ENCODE results near the gene ZNF423. TPM values are rescaled to one million over a fixed set of nuclear protein-coding genes. Genes with fewer than 3 reads are reported as not detected.

Gene ZNF423
- total RNA-seq, 1 donor from 2014 or later = 10.7 TPM

DNA sequence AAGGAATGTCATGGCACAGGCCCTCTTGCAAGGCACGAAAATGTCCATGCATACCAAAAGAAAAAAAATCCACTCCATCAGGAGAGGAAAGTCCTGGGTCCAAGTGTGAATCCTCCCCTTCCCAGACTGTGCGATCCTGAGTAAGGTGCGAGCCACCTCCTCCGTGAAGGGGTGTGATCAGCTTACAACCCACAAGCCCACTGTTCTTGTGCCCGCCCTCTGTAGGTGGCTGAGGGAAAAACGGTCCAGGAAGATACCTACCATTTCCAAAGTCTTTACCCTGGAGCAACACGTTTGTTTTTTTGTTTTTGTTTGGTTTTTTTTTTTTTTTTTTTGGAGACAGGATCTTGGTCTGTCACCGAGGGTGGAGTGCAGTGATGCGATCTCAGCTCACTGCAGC lies 116.5 kb downstream of the ZNF423 start:
- DNase-seq (no peak), ATAC-seq (no peak)
- H3K27ac ChIP-seq = no peak overlapping the region
- TF ChIP-seq CTCF (IDR thresholded peaks at IDR 0.05) = no peak
- intact Hi-C loops (cut with DNase I) = no loop called here
- no peaks in the 10 kb centered on the region for H3K4me1 ChIP-seq
- no peaks in the 10 kb centered on the region for H3K27me3 ChIP-seq (ENCODE audit: low read depth)
- H3K36me3 ChIP-seq = no peaks in the 10 kb centered on the region
- no peaks in the 10 kb centered on the region for H3K9me3 ChIP-seq
- no peak overlapping the region for H3K4me3 ChIP-seq

GRCh38 chr16:49738832-49739231 lies 117.1 kb downstream of the ZNF423 start:
- no peaks in the 10 kb centered on the region for H3K9me3 ChIP-seq
- TF ChIP-seq CTCF (IDR thresholded peaks at IDR 0.05) = no peak
- H3K4me3 ChIP-seq = no peak overlapping the region
- no peak overlapping the region for H3K27ac ChIP-seq
- no peaks in the 10 kb centered on the region for H3K36me3 ChIP-seq
- ATAC-seq (no peak), DNase-seq (no peak)
- no peaks in the 10 kb centered on the region for H3K27me3 ChIP-seq (ENCODE audit: low read depth)
- H3K4me1 ChIP-seq = no peaks in the 10 kb centered on the region
- intact Hi-C loops (cut with DNase I) = no loop called here

GRCh38 chr16:49738001-49738400 lies 117.9 kb downstream of the ZNF423 start:
- Histone ChIP-seq H3K9me3 (no peaks in the 10 kb centered on the region), H3K36me3 (no peaks in the 10 kb centered on the region), H3K4me3 (no peak overlapping the region), H3K27ac (no peak overlapping the region), H3K4me1 (no peaks in the 10 kb centered on the region), H3K27me3 (ENCODE audit: low read depth) (no peaks in the 10 kb centered on the region)
- ATAC-seq (no peak), DNase-seq (no peak)
- TF ChIP-seq CTCF (IDR thresholded peaks at IDR 0.05) = no peak
- intact Hi-C loops (cut with DNase I) = no loop called here

GRCh38 chr16:49737541-49737940 lies 118.4 kb downstream of the ZNF423 start:
- no peaks in the 10 kb centered on the region for H3K27me3 ChIP-seq (ENCODE audit: low read depth)
- no peak overlapping the region for H3K27ac ChIP-seq
- H3K4me1 ChIP-seq = no peaks in the 10 kb centered on the region
- no peaks in the 10 kb centered on the region for H3K9me3 ChIP-seq
- ATAC-seq (no peak), DNase-seq (no peak)
- no peak overlapping the region for H3K4me3 ChIP-seq
- TF ChIP-seq CTCF (IDR thresholded peaks at IDR 0.05) = no peak
- no peaks in the 10 kb centered on the region for H3K36me3 ChIP-seq
- intact Hi-C loops (cut with DNase I) = no loop called here

DNA sequence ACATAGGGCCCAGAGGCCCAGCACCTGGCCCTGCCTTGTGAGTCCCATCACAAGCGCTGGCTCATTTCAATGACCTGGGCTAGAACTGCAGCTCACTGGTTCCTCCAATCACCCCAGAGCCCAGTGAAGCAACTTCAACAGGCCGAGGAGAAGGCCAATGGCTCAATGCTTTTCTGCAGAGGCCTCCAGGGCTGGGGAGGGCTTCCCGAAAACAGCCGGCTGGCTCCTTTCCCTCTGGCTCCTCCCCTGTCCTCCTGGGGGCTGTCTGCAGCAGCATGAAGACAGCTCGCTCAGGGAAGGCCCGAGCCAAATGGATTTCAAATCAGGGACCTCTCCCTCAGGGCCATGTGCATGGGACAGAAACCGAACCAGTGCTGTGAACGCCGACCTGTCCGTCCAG lies 121.6 kb downstream of the ZNF423 start:
- Histone ChIP-seq H3K27me3 (ENCODE audit: low read depth) (no peaks in the 10 kb centered on the region), H3K27ac (no peak overlapping the region), H3K4me1 (no peaks in the 10 kb centered on the region), H3K9me3 (peaks cover 5% of the 10 kb centered on the region), H3K4me3 (no peak overlapping the region), H3K36me3 (no peaks in the 10 kb centered on the region)
- TF ChIP-seq CTCF (IDR thresholded peaks at IDR 0.05) = no peak
- no peak for ATAC-seq
- intact Hi-C loops (cut with DNase I) = no loop called here
- DNase-seq = no peak
